ACC112 (cell line): ENCODE results near the gene BNIP2.

ENCODE experiments used
- H2AFZ ChIP-seq: fragments of 200-600 bp; sonication (generic); one replicate; pipeline ENCODE4 v1.6.0; 2017; ENCODE audit warnings: antibody characterized with exemption, low read length; ENCODE audit not compliant: unreplicated experiment
- H3K27ac ChIP-seq: fragments of 200-600 bp; sonication (generic); 2 replicates; pipeline ENCODE4 v1.5.1; 2014; ENCODE audit warnings: low read depth, mild to moderate bottlenecking, antibody characterized with exemption, low read length, moderate library complexity
- H3K27me3 ChIP-seq: fragments of 200-600 bp; sonication (generic); 2 replicates; pipeline ENCODE4 v1.6.1; 2014; ENCODE audit warnings: mild to moderate bottlenecking, antibody characterized with exemption, low read length, moderate library complexity, mixed read lengths; ENCODE audit not compliant: insufficient read depth
- H3K36me3 ChIP-seq: fragments of 200-600 bp; sonication (generic); 2 replicates; pipeline ENCODE4 v1.6.1; 2016; ENCODE audit warnings: mild to moderate bottlenecking, antibody characterized with exemption, low read length, moderate library complexity, mixed read lengths; ENCODE audit not compliant: insufficient read depth
- H3K4me1 ChIP-seq: fragments of 200-600 bp; sonication (generic); one replicate; pipeline ENCODE4 v1.6.1; 2016; ENCODE audit warnings: low read length, mixed read lengths; ENCODE audit not compliant: insufficient read depth, unreplicated experiment, control insufficient read depth
- H3K4me3 ChIP-seq: fragments of 200-600 bp; sonication (generic); 2 replicates; pipeline ENCODE4 v1.5.1; 2014; ENCODE audit warnings: mild to moderate bottlenecking, low read depth, low read length
- H3K79me2 ChIP-seq: fragments of 200-600 bp; sonication (generic); one replicate; pipeline ENCODE4 v1.6.0; 2016; ENCODE audit warnings: low read length; ENCODE audit not compliant: control insufficient read depth, unreplicated experiment, insufficient read depth

The BNIP2 gene, protein sequence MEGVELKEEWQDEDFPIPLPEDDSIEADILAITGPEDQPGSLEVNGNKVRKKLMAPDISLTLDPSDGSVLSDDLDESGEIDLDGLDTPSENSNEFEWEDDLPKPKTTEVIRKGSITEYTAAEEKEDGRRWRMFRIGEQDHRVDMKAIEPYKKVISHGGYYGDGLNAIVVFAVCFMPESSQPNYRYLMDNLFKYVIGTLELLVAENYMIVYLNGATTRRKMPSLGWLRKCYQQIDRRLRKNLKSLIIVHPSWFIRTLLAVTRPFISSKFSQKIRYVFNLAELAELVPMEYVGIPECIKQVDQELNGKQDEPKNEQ

GRCh38 chr15:59688782-59689625 is at the start of gene BNIP2:
TSS of gene BNIP2 (minus strand) at chr15:59689320. CDS start at chr15:59682457, 6,863 bp downstream.
- Histone ChIP-seq H3K4me1 (peaks cover 33% of the 10 kb centered on the region), H3K27ac (peak within 1 kb of the TSS; percentile 89)

DNA sequence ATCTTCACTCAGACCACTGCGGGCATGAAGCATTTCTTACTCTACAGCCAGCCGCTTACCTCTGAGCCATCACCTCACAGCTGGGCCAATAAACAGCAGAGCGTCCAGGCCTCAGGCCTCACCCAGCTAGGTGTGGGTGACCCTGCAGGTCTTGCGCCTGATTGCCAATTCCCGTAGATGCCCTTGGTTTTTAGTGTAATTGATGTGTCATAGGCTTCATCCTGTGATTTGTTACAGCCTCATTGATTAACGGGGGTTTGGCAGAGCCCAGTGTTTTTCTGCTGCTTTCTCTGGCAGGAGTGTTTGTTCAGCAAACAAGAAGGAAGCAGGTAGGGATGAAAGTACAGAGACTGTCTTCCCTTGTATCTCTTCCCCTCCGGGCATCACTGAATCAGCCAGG is 49.6 kb upstream of the BNIP2 start:
- Histone ChIP-seq H2AFZ (no peak overlapping the region), H3K27ac (no peak overlapping the region), H3K4me1 (no peaks in the 10 kb centered on the region), H3K4me3 (no peak overlapping the region), H3K36me3 (no peaks in the 10 kb centered on the region), H3K79me2 (no peaks in the 10 kb centered on the region), H3K27me3 (peaks cover 63% of the 10 kb centered on the region)

More at GRCh38 chr15:59688782-59689625, at the start of gene BNIP2:
- Histone ChIP-seq H3K79me2 (peaks cover 51% of the 10 kb centered on the region), H3K36me3 (no peaks in the 10 kb centered on the region), H3K4me3 (peak within 1 kb of the TSS; percentile 85), H2AFZ (peak within 1 kb of the TSS; percentile 64), H3K27me3 (no peaks in the 10 kb centered on the region)

DNA sequence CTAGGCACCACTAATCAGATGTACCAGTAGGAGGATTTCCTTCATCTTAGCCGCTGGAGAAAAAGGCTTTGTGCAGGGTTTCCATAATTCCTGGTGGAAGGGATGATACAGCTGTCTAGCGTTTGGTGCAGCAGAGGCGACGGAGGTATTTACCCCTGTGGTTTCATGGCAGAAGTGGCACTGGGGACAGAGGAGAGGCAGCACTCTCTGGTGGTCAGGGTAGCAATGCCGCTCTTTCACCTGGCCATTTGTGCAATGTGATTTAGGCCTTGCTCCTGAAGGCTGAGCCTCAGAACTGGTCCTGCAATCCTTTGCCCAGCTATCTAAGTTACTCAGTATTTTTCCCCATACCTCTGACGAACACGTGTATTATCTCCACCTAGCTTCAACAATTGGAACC is 47.1 kb upstream of the BNIP2 start:
- Histone ChIP-seq H3K4me3 (no peak overlapping the region), H3K27ac (no peak overlapping the region), H3K27me3 (peaks cover 60% of the 10 kb centered on the region), H3K4me1 (no peaks in the 10 kb centered on the region), H3K79me2 (no peaks in the 10 kb centered on the region), H2AFZ (no peak overlapping the region), H3K36me3 (no peaks in the 10 kb centered on the region)

GRCh38 chr15:59725151-59725486 is 36.0 kb upstream of the BNIP2 start:
- no peak overlapping the region for H3K27ac ChIP-seq
- H3K36me3 ChIP-seq: no peaks in the 10 kb centered on the region
- no peaks in the 10 kb centered on the region for H3K79me2 ChIP-seq
- peaks cover 18% of the 10 kb centered on the region for H3K27me3 ChIP-seq
- no peak overlapping the region for H2AFZ ChIP-seq
- H3K4me3 ChIP-seq: no peak overlapping the region
- no peaks in the 10 kb centered on the region for H3K4me1 ChIP-seq

DNA sequence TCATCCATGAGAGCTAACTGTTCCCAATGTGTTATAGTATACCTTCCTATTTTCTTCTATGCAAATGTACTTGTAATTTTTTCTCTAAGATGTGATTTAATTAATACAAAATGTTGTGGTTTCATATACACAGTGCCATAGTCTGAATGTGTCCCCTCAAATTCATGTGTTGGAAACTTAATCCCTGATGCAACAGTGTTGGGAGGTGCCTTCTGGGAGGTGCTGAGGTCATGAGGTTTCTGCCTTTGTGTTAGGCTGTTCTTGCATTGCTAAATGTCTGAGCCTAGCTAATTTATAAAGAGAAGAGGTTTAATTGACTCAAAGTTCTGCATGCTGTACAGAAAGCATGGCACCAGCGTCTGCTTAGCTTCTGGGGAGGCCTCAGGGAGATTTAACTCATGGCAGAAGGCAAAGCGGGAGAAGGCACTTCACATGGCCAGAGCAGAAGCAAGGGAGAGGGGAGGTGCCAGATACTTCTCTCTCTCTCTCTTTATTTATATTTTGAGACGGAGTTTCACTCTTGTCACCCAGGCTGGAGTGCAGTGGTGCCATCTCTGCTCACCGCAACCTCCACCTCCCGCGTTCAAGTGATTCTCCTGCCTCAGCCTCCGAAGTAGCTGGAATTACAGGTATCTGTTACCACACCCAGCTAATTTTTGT is 34.7 kb upstream of the BNIP2 start:
- no peak overlapping the region for H2AFZ ChIP-seq
- H3K79me2 ChIP-seq: no peaks in the 10 kb centered on the region
- no peaks in the 10 kb centered on the region for H3K36me3 ChIP-seq
- no peaks in the 10 kb centered on the region for H3K4me1 ChIP-seq
- no peak overlapping the region for H3K27ac ChIP-seq
- H3K27me3 ChIP-seq: peaks cover 5% of the 10 kb centered on the region
- H3K4me3 ChIP-seq: no peak overlapping the region

DNA sequence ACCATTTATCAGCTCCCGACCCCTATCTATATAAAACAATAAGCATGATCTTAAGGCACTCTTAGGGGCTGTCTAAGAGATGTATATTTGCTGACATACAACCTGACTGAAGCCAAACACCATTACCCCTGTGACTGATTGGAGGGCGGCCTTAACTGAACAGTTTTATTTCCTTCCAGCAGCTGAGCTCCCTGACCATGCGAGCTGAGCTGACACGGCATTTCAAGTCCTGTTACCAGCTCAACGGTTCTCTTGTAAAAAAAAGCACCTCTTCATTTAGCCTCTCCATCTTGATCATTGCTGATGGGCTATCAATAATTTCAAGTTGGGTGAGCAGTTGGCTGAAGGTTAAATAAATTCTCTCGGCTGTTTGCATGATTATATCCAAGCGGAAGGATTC is 33.4 kb upstream of the BNIP2 start:
- H3K4me3 ChIP-seq: no peak overlapping the region
- no peaks in the 10 kb centered on the region for H3K27me3 ChIP-seq

DNA sequence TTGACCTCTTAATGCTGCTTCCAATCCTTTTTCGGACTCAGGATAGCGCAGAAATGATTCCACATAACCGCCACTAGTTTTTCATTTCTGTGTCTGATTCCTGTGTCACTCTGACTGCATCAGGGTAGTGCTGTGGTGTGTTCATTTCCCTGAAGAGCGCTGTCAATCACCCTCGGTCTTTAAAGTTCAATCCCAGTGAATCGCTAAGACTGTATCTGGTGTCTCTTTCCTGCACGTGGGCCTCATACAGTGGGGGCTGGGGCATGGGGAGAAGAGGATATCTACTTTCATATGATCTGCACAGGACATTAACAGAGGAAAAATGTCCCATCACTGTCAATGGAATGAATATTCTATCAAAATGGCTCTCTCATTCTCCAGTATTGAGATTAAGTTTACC is 32.9 kb upstream of the BNIP2 start:
- H3K36me3 ChIP-seq: no peaks in the 10 kb centered on the region
- H3K27ac ChIP-seq: no peak overlapping the region
- no peak overlapping the region for H2AFZ ChIP-seq
- H3K4me3 ChIP-seq: no peak overlapping the region
- no peaks in the 10 kb centered on the region for H3K4me1 ChIP-seq
- no peaks in the 10 kb centered on the region for H3K79me2 ChIP-seq
- no peaks in the 10 kb centered on the region for H3K27me3 ChIP-seq

More for the DNA sequence above, 33.4 kb upstream of the BNIP2 start:
- Histone ChIP-seq H3K36me3 (no peaks in the 10 kb centered on the region), H3K4me1 (no peaks in the 10 kb centered on the region), H2AFZ (no peak overlapping the region), H3K27ac (no peak overlapping the region), H3K79me2 (no peaks in the 10 kb centered on the region)

DNA sequence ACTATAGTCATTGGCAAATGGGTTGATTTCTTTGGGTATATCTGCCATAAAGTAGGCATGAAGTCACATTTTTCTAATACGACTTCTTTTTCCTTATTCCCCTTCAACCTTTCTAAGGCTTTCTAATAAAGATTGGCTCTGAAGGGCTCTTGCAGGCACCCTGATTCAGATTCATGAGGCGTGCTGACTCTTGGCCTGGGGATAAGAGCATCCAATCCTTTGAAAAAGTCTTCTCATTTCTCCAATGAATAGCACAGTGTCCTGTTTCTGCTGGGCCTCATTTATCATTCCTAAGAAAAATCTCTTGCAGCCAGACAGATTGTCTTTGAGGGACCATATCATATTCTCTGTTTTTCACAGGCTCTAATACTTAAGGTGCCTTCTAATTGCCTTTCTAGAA is 32.3 kb upstream of the BNIP2 start:
- H3K79me2 ChIP-seq: no peaks in the 10 kb centered on the region
- H3K27me3 ChIP-seq: 0 out of 2 replicates have a peak, but pooled peaks cover 2% of the 10 kb centered on the region
- no peak overlapping the region for H2AFZ ChIP-seq
- H3K36me3 ChIP-seq: no peaks in the 10 kb centered on the region
- no peak overlapping the region for H3K4me3 ChIP-seq
- no peak overlapping the region for H3K27ac ChIP-seq
- no peaks in the 10 kb centered on the region for H3K4me1 ChIP-seq

DNA sequence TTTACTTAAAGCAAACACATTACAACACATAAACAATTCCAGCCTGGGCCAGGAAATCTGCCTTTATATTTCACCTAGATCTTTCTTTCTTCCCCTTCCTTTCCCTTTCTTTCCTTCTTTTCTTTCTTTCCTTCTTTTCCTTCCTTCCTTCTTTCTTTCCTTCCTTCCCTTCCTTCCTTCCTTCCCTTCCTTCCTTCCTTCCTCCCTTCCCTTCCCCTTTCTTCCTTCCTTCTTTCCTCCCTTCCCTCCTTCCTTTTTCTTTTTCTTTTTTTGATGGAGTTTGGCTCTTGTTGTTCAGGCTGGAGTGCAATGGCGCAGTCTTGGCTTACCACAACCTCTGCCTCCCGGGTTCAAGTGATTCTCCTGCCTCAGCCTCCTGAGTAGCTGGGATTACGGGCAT is 24.1 kb upstream of the BNIP2 start:
- Histone ChIP-seq H3K27ac (no peak overlapping the region), H3K4me1 (no peaks in the 10 kb centered on the region), H3K4me3 (no peak overlapping the region), H3K27me3 (peaks cover 12% of the 10 kb centered on the region; the same call in 1 of the 2 replicates), H3K36me3 (no peaks in the 10 kb centered on the region), H2AFZ (no peak overlapping the region), H3K79me2 (no peaks in the 10 kb centered on the region)

DNA sequence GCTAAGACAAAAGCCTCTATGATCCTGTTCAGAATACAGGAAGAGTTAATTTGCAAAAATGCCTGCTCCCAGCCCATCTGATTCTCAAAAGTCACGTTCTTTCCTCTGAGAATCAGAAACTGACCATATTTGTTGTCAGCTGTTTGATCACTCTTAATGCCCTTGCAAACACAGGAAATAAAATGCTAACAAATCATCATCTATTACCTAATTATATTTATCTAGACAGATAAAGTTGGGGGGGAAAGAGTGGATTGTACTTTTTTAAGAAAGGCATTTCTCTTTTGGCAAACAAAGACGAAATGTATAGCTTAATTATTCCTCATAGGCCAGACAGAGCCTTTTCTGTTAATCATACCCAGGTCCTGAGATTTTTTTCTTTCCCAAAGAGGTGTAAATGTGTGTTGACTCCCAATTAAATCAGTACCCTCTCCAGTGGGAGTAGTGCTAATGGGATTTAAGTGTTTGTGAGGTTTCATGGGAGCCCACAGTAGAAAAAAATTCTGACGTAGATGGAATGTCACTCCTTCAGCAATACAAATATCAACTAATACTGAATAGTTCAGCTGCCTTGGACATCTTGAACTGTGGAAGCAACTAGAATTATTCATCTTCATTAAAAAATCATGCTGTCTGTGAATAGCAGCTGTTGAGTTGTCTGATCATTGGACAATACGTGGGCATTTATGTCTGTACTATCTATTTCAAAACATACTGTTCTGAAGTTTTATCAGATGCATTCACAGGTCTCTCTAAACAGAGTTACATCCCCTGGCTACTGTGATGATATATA is 22.5 kb upstream of the BNIP2 start:
- Histone ChIP-seq H3K27ac (no peak overlapping the region), H3K36me3 (no peaks in the 10 kb centered on the region), H3K4me3 (no peak overlapping the region), H3K4me1 (no peaks in the 10 kb centered on the region), H3K27me3 (peaks cover 12% of the 10 kb centered on the region; the same call in 1 of the 2 replicates), H3K79me2 (no peaks in the 10 kb centered on the region), H2AFZ (no peak overlapping the region)
